GM12891 (cell line): ENCODE results near the gene ICA1.

Experiments used
- POLR2AphosphoS5 ChIP-seq: IDR thresholded peaks from 2 replicates; pipeline ENCODE4 v1.6.1; 2011; ENCODE audit warnings: low read depth, low read length, control low read depth
- TAF1 ChIP-seq: IDR thresholded peaks from 2 replicates; pipeline ENCODE4 v1.6.1; 2011; ENCODE audit warnings: low read depth, low read length, control low read depth

GRCh38 chr7:8133188-8133848 lies 128.6 kb downstream of the ICA1 start:
- TF ChIP-seq POLR2AphosphoS5, result no peak
- no peak for TF ChIP-seq TAF1
